HG03064 (cell line): Measurements from ENCODE around the gene NME3.
"Not testable (repeated sequence)": the region's sequence is repeated elsewhere in the genome, so short reads cannot be mapped to it uniquely, and the experiment has no call there.

Experiments used
- ATAC-seq: cut with Tn5 transposase; IDR thresholded peaks from one replicate; pipeline ENCODE4 v1.9.1; 2021; ENCODE audit warnings: low read depth; ENCODE audit not compliant: unreplicated experiment

NME3 gene

DNA sequence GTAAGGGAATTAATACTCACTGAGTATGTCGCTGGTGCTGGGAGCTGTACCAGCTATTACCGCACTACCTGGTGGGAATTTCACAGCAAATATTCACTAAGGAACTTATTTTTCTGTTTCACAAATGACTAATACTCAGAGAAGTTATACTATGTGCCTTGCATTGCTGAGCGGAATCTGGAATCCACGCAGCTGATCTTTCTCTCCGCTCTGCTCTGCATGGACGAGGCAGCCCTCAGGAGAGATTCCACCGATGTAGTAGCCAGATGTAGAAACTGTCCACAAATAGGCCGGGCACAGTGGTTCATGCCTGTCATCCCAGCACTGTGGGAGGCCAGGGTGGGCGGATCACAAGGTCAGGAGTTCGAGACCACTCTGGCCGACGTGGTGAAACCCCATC lies 17.1 kb downstream of the NME3 start:
- no peak for ATAC-seq

DNA sequence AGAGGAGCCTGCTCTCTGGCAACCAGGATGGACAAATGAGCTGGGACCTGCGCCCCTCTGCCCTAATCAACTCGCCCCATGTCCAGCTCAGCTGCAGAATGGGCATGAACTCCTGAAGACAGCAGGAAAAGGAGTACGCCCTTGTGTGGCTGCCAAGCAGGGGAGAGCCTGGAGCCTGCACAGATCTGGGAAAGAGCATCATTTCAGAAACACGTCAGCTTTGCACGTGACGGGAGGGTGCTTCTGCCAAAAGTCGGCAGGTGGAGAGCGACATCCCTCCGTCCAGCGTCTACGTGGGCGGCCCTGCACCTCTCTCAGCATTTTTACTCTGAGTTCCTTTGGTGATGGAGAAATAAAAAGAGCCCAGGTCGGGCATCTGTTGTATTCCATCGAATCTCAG lies 18.5 kb downstream of the NME3 start:
- no peak for ATAC-seq

DNA sequence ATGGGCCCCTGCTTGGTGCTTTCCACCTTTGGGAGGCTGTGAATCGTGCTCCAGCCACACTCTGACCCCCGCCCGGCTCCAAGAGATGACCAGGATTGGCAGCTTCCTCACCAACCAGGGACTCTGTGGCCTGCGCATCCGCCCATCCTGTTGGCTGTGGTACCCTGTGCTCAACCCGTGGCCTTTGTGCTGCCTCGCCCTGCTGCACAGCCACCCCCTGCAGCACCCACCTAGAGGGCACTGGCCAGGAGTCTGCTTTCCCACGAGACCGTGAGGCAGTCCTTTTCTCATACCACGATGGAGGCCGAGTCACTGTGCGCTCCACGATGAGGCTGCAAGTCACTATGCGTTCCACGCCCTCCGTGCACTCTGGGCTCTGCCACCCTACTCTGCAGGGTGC lies 19.4 kb downstream of the NME3 start:
- no peak for ATAC-seq

DNA sequence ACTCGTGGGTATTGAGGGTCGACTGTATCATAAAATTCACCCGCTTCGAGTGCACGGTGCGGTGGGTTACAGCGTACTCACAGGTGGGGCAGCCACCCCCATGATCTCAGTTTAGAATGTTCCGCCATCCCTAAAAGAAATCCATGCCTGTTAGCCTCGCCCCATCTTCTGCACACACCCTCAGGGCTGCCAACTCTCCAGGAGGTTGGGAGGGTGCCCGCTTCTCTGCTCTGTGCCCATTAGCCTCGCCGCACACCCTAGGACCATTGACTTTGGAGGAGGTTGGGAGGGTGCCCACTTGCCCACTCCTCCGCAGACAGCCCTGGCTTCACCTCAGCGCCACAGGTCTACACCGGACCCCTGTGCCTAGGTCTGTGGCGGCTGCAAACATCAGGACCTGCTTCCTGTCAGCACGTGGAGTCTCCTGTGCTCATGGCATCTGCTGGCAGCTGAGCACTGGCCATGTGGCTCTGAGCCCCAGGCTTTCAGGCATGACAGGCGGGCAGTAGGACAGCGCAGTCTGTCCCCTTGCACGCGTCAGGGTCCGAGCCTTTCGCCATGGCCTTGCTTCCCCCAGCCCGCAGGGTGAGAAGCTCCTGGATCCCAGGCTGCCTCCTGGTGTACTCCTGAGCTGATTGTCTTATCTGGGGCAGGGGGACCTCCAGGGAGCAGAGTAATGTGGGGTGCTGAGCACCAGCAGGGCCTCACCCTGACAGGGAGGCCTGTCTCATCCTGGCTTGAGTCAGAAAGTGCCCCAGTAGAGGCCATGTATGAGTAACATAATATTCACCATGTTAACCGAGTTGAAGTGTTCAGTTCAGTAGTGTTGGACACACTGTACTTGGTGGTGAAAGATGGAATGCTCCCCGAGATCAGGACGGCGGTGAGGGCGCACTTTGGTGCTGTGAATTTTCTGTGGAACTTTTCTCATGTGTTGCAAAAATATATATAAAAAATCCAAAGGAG lies 21.9 kb downstream of the NME3 start:
- ATAC-seq: no peak

DNA sequence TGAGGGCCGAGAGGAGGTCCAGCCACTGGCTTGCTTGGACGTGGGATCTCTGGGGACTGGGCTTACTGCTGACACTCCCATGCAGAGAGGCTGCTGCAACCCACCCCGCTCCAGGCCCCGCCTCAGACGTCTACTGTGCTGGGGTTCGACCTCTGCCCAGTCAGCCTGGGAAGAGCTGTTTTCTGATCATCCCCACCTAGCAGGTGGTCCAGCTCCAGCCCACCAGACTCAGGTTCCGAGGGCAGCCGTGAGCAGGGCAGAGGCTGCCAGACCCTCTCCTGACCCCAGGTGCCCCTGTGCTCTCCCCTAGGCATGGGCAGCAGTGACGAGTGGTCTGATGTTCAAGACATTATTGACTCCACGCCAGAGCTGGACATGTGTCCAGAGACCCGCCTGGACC lies 23.4 kb downstream of the NME3 start:
- ATAC-seq: no peak

DNA sequence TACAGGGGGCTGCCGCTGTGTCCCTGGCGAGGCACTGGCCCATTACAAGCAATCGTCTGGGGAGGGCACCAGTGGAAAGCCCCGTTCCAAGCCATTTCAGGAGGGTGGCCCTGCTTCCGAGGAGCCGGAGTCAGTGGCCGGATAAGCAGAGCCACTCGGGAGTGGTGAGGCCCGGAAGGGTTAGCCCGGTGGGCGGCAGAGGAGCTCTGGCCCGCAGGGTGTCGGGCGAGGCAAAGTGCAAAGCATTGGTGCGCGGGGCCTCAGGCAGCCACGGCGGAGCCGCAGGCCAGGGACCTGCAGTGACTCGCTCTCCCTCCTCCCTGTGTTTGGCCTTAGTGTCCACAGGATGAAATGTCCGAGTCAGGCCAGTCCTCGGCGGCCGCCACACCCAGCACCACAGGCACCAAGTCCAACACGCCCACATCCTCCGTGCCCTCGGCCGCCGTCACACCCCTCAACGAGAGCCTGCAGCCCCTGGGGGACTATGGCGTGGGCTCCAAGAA lies 24.6 kb downstream of the NME3 start:
- ATAC-seq: no peak

DNA sequence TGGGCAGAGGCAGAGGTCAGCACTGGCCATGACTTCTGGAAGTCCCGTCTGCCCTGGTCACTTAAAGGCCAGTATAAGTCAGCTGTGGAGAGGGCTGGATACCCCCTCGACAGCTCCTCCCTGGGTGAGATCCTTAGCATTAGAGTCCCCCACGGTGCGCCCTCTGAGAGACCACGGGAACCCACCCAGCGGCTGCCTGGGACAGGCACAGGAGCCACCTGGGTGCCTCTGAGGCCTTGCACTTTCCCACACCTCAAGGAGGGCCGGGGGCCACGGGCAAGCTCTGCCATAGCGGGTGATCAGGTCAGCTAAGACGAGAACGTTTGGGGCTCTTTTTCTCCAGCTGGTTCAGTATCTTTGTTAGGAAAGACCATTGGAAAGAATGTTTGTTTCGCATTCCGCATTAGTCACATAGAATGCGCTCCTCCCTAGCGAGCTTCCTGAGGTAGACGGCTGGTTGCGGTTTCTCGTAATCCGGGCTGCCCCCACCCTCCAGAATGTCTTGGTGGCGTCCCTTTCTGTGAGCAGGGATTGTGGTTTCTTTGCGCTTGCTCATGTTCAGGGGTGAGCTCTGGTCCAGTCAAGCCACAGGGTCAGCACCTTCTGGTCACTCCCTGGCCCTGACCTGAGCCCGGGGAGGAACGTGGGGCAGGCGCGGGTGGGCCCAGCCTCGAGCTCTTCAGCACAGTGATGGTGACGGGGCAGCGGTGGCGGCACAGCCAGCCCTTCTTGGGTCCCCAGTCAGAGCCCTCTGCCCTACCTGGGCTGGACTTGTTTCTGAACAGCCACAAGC lies 25.2 kb downstream of the NME3 start:
- ATAC-seq: no peak

DNA sequence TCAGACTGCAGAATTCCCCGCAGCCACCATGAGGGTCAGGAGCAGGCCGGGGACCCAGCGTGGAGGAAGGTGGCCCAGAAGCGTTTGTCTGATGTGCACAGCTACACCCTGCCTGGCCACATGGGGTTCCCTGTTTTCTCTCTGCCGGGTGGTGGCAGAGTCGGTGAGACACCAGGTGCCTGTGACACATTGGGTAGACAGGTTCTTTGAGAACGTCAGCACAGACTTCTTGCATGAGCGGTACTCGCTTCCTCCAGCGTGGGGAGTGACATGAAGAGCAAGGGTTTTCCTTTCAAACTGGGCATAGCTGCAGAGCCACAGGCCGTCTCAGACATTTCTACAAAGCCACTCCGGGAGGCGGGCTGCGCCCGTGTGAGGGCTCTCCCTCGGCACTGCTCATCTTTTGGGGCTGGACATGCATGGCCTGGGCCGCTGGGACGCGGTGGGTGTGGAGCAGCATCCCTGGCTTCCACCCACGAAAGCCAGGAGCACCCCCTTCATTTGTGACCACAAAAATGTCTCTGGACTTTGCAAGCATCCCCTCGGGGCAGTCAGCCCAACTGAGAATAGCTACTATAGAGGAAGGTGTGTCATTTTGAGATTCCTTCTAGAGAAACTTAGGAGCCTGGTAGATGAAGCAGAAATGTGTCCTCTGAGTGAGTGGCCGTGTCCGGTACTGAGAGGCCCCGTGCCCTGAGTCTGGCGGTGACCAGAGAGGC lies 26.0 kb downstream of the NME3 start:
- ATAC-seq: no peak

DNA sequence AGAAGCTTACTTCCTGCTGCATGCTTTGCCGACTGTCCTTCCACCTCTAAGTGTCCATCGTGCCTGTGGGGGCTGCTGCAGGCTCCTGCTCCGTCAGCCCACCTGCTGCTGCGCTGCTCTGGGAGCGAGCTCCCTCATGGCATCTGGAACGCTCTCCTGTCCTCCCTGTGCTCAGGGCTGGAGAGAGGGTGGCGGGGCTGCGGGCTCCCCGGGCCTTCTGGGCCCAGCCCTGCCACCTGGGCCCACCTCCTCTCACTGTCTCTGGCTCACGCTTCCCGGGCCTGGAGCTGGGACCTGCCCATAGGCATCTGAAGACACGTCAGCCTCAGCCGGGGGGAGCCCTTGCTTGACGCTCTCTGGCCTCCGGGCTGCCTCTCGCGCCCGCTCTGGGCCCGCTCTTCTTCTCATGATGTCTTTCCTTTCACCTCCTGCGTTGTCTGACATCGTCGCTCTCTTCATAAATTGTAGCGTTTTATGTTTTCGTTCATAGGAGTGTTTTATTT lies 27.0 kb downstream of the NME3 start:
- ATAC-seq: no peak

DNA sequence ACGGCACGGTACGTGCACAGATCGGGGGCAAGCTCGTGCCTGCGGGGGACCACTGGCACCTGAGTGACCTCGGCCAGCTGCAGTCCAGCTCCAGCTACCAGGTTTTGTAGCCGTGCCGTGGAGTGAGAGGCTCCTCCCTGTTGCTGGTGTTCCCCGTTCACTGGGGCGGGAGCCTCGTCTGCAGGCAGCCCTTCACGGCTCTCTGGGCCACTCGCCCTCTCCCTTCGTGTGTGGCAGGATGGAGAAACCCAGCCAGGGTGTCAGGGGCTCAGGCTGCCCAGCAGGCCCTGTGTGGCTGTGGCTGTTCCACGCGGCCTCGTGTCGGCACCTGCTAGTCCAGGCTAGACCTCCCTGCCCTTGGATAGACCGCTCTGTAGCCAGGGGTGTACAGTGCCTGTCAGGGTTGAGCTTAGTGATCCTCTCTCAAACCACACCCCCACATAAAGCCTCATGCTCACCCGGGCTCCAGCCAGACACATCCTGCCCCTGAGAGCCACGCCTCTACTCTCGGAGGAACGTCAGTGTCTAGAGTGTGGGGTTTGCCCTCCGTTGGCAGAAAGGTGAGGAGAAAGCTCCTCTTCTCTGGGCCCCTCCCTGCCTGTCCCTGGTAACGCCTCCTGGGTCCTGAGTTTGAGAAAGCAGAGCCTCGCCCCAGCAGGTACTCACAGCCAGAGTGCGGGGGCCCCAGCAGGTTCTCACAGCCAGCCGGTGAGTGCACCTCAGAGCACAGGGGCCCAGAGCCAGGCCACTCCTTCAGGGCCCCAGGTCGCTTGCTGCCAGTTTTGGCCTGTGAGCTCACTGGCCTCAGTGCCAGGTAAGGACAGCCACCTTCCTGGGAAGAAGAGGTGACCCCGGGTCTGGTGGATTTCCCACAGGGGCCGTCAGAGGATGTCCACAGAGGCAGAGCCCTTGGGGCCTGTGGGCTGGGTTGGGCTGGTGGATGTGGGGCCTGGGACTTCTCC lies 27.7 kb downstream of the NME3 start:
- no peak for ATAC-seq

DNA sequence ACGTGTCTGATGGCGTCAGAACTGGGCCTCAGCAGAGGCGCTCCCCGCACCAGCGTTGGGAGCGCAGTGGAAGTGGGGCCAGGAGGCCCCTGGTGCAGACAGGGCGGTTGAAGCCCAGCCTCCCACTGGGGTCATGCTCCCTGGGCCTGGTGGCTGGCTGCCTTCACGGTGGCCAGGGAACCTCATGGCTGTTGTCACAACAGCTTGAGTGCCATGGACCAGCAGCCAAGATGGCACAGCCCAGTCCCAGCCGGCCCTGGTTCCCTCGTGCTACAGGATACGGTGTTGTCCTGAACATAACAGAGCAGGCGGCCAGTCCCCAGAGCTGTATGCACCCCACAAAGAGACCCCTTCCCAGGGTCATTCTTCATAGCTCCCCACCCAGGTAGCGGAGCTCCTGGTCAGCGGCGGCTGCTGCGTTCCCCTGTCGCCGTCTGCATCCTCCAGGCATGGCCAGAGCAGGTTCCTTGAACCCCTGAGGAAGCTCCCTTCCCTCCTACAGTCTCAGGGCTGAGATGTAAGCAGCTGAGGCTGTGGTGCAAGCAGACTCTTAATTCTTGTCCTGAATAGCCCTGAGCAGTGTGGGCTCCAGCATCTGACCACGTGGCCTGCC lies 29.7 kb downstream of the NME3 start:
- no peak for ATAC-seq

DNA sequence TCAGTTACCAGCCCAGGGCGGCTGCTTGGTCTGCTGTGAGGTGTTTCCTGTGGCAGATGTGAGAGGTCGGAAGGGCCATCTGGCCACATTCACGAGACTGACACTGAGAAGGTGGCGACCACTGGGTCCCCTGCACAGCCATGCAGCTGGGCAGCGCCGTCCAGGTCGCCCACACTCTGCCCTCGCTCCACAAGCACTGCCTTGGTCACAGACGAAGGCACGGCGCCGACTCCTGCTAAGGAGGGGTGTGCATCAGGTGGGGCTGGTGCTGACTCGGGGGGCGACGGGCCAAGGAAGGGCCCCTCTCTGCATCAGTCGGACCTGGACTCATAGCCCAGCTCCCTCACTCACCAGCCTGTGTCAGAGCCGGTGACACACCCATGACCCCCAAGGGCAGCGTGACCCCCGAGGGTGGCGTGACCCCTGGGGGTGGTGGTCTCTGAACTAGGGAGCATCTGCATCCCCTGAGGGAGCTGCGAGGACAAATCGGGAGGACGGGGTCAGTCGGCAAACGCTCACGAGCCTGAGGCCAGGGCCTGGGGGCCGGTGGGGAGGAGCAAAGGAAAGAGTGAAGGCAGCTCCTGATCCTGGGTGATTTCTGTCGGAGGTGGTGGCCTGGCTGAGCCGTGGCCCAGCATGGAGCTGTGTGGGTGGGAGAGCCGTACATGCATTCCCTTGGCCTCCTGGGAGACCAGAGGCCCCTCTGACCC lies 30.4 kb downstream of the NME3 start:
- no peak for ATAC-seq

DNA sequence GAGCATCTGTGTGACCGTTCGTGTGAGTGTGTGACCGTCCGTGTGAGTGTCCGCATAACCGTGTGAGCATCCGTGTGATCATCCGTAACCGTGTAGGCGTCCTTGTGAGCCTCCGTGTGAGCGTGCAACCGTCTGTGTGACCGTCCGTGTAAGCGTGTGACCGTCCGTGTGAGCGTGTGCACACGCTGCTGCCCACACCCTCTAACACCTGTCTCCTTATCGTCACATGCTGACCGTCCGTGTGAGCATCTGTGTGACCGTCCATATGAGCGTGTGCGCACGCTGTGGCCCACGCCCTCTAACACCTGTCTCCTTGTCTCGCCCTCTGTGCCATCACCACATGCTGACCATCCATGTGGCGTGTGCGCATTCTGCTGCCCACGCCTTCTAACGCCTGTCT lies 31.1 kb downstream of the NME3 start:
- ATAC-seq: no peak

DNA sequence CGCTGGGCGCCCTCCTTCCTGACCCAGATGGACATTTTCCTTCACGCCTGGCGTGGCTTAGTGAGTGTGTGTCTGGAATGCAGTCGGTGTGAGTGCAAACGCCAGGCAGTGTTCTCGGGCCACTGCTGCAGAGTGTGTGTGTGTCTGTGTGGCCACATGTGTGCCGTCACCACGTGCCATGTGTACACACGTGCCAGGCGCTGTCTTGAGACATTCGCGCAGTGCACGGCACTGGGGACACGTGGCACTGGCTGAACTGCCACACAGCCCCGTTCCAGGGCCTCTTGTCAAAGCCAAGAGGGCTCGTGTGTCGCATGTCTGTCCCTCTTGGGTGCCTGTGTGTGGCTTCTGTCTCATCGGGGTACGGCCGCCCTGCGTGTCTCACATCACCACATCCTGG lies 36.5 kb downstream of the NME3 start:
- no peak for ATAC-seq

DNA sequence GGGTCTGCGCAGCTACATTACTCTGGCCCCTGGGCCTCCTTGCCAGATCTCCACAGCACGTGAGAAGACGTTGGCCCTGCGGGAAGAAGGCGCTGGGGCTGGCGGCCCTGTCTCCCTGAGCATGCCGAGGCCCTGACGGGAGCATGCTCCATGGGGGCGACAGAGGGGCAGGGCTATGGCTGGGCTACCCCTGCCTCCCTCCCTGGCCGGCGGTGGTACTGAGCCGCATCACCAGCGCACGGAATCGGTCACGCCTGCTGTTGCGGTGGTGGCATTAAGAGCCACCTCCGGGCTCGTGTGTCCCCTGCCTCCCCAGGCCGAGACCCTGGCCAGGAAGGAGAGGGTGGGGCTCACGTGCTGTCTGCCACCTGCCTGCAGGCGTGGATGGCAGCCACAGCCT lies 37.2 kb downstream of the NME3 start:
- ATAC-seq: no peak

DNA sequence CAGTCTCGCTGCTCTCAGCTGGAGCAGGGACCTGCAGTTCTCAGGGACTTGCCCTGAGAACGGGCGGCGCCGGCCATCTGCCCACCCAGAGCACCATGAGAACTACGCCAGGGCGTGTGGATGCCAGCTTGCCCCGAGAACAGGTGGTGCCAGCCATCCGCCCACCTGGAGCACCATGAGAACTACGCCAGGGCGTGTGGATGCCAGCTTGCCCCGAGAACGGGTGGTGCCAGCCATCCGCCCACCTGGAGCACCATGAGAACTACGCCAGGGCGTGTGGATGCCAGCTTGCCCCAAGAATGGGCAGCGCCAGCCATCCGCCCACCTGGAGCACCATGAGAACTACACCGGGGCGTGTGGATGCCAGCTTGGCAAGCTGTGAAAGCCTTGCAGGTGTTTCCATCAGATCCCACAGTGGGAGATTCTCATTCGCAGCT lies 38.8 kb downstream of the NME3 start:
- ATAC-seq: not testable (repeated sequence)

DNA sequence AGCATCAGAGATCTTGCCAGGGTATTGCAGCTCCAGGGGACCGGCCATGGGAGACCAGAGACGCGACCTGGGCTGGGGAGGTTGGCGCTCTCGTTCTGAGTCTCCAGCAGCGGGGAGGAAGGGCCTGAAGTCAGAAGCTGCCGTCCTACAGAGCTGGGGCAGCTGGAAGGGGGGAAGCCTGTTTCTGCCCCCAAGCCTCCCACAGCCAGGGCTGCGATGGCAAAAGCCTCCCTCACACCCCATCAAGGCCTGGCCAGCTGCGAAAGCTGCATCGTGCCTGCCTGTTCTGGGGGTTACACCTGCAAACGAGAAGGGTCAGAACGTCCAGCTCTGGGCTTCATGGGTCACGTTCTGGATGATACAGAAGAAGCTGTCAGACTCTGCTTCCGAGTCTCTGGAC lies 39.3 kb downstream of the NME3 start:
- ATAC-seq: no peak

DNA sequence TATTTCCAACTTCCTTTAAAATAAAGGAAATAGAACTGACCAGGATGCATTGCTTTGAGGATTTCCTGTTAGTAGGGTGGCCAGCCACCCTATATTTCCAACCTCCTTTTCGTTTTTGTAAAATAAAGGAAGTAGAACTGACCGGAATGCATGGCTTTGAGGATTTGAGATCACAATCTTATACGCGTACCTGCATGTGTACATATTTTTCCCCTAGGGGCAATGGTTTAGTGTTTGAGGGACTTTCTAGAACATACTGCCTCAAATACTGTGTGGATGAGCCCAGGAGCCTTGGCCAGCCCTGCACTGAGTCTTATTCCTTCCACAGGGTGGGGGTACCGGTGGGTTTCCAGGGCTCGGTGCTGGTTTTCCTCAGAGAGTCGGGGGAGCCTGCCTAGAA lies 39.7 kb downstream of the NME3 start:
- ATAC-seq: no peak

DNA sequence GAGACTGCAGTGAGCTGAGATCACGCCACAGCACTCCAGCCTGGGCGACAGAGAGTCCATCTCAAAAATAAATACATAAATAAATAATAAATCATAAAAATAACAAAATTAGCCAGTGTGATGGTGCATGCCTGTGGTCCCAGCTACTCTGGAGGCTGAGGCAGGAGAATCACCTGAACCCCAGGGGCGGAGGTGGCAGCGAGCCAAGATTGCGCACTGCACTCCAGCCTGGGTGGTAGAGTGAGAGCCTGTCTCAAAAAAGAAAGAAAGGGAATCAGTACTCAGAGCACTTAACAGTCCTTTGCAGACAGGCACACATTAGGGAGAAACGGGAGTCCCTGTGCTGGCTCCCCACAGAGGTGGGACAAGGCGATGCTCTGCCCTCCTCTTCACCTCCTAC lies 40.3 kb downstream of the NME3 start:
- no peak for ATAC-seq
